ENCODE data around the gene ATRNL1.

Gene ATRNL1

DNA sequence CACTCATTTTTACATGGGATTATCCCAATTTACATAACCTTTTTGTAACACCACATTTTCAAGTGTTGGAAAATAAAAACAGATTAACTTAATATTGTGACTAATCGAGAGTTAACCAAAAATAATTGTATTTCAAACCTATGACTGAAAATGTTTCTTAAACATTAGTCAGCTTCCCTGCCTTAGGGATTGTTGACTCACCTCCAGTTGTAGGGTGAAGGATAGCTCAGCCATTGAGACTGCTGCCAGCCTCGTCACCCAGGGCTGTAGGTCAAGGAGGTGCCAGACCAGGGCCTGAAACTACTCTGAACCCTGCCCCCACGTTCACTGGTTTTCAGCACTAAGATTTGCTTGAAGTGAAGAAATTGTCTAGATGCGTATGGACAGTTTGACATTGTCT lies 828.6 kb downstream of the ATRNL1 start:
- H3K36me3 Mint-ChIP-seq = no peaks in the 10 kb centered on the region
- no peaks in the 10 kb centered on the region for H3K27me3 Mint-ChIP-seq
- H3K9me3 Mint-ChIP-seq = no peaks in the 10 kb centered on the region
- DNase-seq = no peak
- H3K4me3 Mint-ChIP-seq = no peak overlapping the region
- CTCF ChIA-PET = no interaction called here
- no peaks in the 10 kb centered on the region for H3K4me1 Mint-ChIP-seq
- H3K27ac Mint-ChIP-seq = no peak overlapping the region

DNA sequence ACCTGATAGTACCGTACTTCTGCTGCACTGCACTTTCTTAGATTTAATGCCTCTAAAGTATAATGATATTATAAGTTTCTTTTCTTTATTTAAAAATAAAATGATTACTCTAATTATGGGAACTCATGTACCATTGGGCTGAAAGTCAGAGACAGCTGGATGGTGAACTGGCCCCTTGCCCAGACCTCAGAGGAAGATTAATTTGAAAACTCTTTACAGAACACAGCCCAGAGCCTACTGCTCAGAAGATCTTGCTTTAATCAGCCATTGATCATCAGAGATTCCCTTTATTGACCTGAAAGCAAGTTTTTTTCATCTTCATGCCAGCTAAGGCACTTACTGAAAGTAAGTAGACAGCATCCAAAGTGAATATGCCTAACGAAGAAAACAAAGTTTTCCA lies 838.1 kb downstream of the ATRNL1 start:
- no peaks in the 10 kb centered on the region for H3K27me3 Mint-ChIP-seq
- no peaks in the 10 kb centered on the region for H3K36me3 Mint-ChIP-seq
- no peak overlapping the region for H3K27ac Mint-ChIP-seq
- no peak for DNase-seq
- no peak overlapping the region for H3K4me3 Mint-ChIP-seq
- H3K4me1 Mint-ChIP-seq = no peaks in the 10 kb centered on the region
- CTCF ChIA-PET = no interaction called here
- peaks cover 1% of the 10 kb centered on the region for H3K9me3 Mint-ChIP-seq

DNA sequence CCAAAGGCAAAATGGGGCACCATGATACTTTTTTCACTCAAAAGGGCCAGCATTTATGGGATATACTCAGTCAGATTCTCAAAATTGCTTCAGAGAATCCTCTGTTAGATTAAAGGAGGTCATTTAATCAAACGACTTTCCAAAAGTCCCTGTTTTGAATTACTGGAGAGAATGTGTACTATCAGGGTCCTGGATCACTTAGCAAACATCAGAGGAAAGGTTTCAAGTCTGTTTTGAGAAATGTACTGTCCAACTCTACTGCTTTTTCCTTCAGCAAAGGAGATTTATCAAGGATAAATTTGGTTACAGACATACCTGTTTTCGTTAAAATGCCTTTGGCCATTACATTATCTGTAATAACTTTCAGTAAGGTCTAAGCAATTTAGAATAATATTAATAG lies 838.9 kb downstream of the ATRNL1 start:
- no peaks in the 10 kb centered on the region for H3K36me3 Mint-ChIP-seq
- no peak overlapping the region for H3K27ac Mint-ChIP-seq
- no peaks in the 10 kb centered on the region for H3K27me3 Mint-ChIP-seq
- H3K4me1 Mint-ChIP-seq = no peaks in the 10 kb centered on the region
- no peak overlapping the region for H3K4me3 Mint-ChIP-seq
- H3K9me3 Mint-ChIP-seq = peaks cover 1% of the 10 kb centered on the region
- DNase-seq = no peak
- CTCF ChIA-PET = no interaction called here

DNA sequence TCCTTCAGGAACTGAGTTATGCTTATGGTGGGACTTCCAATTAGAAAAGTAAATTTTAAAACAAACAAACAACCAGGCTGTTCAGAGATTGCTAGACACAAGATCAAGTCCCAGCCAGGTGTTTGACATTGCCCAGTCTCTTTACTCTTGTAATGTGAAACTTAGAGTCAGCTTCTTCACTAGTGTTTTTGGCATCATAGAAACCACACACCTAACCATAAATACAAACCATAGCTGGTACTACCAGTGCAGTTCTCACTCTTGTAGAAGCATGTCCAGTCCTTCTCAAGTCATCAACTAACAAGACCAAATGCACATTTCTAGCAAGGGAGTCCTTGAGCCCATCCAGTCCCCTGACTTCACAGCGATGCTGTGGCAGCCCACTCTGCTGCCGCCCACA lies 839.9 kb downstream of the ATRNL1 start:
- H3K4me1 Mint-ChIP-seq = no peaks in the 10 kb centered on the region
- no peak overlapping the region for H3K27ac Mint-ChIP-seq
- H3K27me3 Mint-ChIP-seq = no peaks in the 10 kb centered on the region
- H3K36me3 Mint-ChIP-seq = no peaks in the 10 kb centered on the region
- no peak for DNase-seq
- no peak overlapping the region for H3K4me3 Mint-ChIP-seq
- CTCF ChIA-PET = no interaction called here
- peaks cover 1% of the 10 kb centered on the region for H3K9me3 Mint-ChIP-seq

DNA sequence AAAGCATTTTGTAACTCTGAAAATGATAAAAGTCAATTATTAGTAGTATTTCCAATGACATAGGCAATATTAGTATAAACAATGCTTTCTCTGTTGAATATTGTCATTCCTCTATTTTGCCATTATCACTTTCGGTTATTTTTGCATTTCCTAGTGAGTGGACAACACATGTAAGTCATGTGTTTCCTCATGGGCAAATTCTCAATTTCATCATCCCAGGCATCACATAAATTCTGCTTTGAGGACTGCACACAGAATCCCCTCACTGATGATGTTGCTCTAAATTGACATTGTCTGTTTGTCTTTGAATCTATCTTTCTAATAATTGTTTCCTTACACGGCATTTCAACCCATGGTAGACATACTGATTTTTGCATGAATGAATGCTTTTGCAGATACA lies 842.6 kb downstream of the ATRNL1 start:
- H3K27ac Mint-ChIP-seq = no peak overlapping the region
- H3K4me1 Mint-ChIP-seq = no peaks in the 10 kb centered on the region
- no peak for DNase-seq
- no peaks in the 10 kb centered on the region for H3K36me3 Mint-ChIP-seq
- H3K27me3 Mint-ChIP-seq = no peaks in the 10 kb centered on the region
- peaks cover 1% of the 10 kb centered on the region for H3K9me3 Mint-ChIP-seq
- H3K4me3 Mint-ChIP-seq = no peak overlapping the region
- CTCF ChIA-PET = no interaction called here

DNA sequence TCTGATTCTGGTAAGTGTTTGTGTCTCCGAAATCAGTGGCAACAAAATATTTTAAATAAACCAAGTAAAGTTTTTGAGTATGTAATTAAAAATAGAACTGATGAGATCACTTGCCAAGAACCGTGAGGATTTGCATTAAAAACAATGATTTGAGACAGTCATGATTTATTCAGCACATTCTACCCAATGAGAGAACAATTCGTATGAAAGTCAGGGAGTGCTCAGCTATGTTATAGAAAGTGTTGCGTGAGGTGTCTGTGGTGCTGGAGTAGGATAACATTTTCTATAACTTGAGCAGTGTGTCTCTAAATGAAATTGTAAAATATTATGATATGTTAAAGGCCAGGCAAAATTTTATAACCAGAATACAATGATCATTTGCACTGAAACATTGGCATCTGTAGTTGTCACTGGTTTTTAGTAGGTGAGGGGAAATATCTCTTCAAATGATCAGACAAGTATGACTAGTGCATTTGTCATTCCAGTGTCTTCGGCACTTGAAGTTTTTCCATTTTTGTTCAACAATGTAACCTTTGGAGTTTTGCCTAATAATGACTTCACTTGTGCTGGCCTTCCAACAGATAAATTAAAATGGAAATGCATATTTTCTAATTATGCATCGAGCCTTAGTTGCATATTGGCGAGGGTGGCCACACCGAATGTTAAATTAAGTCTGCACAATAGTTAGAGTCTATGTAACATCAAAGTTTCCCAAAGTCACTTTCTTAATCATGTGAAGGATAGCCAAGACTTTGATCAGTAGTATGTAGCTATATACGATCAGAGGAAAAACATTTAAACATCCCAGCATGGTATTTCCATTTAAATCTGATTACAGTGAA lies 844.0 kb downstream of the ATRNL1 start:
- DNase-seq = no peak
- Mint-ChIP-seq H3K36me3 (no peaks in the 10 kb centered on the region), H3K4me3 (no peak overlapping the region), H3K4me1 (no peaks in the 10 kb centered on the region), H3K27ac (no peak overlapping the region), H3K27me3 (no peaks in the 10 kb centered on the region), H3K9me3 (peaks cover 1% of the 10 kb centered on the region)
- CTCF ChIA-PET = no interaction called here

DNA sequence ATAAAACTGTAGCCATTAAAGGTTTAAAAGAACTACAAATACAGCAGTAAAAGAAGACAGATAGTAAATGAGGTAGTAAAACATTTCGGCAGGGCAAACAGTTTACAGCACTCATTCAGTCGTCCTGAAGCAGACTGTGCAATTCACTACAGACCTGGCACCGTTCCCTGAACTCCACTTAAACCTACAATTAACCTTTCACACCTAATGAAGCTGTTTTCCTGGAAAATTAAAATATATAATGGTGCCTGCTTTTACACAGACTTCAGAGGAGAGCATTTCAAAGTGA lies 844.5 kb downstream of the ATRNL1 start:
- Mint-ChIP-seq H3K27ac (no peak overlapping the region), H3K27me3 (no peaks in the 10 kb centered on the region), H3K9me3 (peaks cover 1% of the 10 kb centered on the region), H3K4me3 (no peak overlapping the region), H3K4me1 (no peaks in the 10 kb centered on the region), H3K36me3 (no peaks in the 10 kb centered on the region)
- no peak for DNase-seq
- CTCF ChIA-PET = no interaction called here

- no peaks in the 10 kb centered on the region for H3K27me3 Mint-ChIP-seq
- H3K27ac Mint-ChIP-seq = no peak overlapping the region
- H3K4me1 Mint-ChIP-seq = no peaks in the 10 kb centered on the region
- DNase-seq = no peak
- CTCF ChIA-PET = no interaction called here
- no peak overlapping the region for H3K4me3 Mint-ChIP-seq
- no peaks in the 10 kb centered on the region for H3K36me3 Mint-ChIP-seq
- H3K9me3 Mint-ChIP-seq = peaks cover 3% of the 10 kb centered on the region
Observed at GRCh38 chr10:115939101-115939854, 846.1 kb downstream of the ATRNL1 start.

DNA sequence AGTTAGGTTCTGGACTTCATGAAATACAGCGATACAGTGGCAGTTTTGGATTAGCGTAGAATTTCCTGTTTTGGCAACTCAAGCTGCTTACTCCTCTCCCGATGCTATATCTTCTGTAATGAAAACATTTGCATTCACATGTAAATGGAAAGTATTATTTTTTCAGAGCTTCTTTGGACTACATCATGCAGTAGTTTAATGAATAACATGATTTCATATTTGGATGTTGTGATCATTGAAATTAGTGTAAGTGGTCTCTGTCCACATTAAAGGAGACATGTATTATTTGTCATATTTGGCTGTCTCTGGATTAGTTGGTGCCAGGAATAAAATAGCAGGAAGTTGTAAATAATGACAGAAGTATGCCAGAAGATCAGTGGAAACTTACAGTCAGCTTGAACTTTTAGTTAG lies 848.2 kb downstream of the ATRNL1 start:
- CTCF ChIA-PET = no interaction called here
- no peaks in the 10 kb centered on the region for H3K4me1 Mint-ChIP-seq
- no peaks in the 10 kb centered on the region for H3K36me3 Mint-ChIP-seq
- H3K4me3 Mint-ChIP-seq = no peak overlapping the region
- no peaks in the 10 kb centered on the region for H3K27me3 Mint-ChIP-seq
- peaks cover 2% of the 10 kb centered on the region for H3K9me3 Mint-ChIP-seq
- DNase-seq = no peak
- no peak overlapping the region for H3K27ac Mint-ChIP-seq

- no peak overlapping the region for H3K27ac Mint-ChIP-seq
- H3K27me3 Mint-ChIP-seq = no peaks in the 10 kb centered on the region
- CTCF ChIA-PET = no interaction called here
- no peaks in the 10 kb centered on the region for H3K4me1 Mint-ChIP-seq
- DNase-seq = no peak
- no peak overlapping the region for H3K4me3 Mint-ChIP-seq
- H3K36me3 Mint-ChIP-seq = no peaks in the 10 kb centered on the region
- peaks cover 2% of the 10 kb centered on the region for H3K9me3 Mint-ChIP-seq
Observed at GRCh38 chr10:115942101-115942500, 848.9 kb downstream of the ATRNL1 start.

- H3K36me3 Mint-ChIP-seq = no peaks in the 10 kb centered on the region
- H3K4me1 Mint-ChIP-seq = no peaks in the 10 kb centered on the region
- no peak overlapping the region for H3K27ac Mint-ChIP-seq
- H3K4me3 Mint-ChIP-seq = no peak overlapping the region
- no peak for DNase-seq
- CTCF ChIA-PET = no interaction called here
- H3K27me3 Mint-ChIP-seq = no peaks in the 10 kb centered on the region
- H3K9me3 Mint-ChIP-seq = peaks cover 2% of the 10 kb centered on the region
Observed at GRCh38 chr10:115944538-115944937, 851.4 kb downstream of the ATRNL1 start.

- H3K4me1 Mint-ChIP-seq = no peaks in the 10 kb centered on the region
- CTCF ChIA-PET = no interaction called here
- H3K4me3 Mint-ChIP-seq = no peak overlapping the region
- DNase-seq = no peak
- no peak overlapping the region for H3K27ac Mint-ChIP-seq
- H3K27me3 Mint-ChIP-seq = no peaks in the 10 kb centered on the region
- H3K36me3 Mint-ChIP-seq = no peaks in the 10 kb centered on the region
- H3K9me3 Mint-ChIP-seq = peaks cover 2% of the 10 kb centered on the region
Observed at GRCh38 chr10:115945701-115946445, 852.7 kb downstream of the ATRNL1 start.

DNA sequence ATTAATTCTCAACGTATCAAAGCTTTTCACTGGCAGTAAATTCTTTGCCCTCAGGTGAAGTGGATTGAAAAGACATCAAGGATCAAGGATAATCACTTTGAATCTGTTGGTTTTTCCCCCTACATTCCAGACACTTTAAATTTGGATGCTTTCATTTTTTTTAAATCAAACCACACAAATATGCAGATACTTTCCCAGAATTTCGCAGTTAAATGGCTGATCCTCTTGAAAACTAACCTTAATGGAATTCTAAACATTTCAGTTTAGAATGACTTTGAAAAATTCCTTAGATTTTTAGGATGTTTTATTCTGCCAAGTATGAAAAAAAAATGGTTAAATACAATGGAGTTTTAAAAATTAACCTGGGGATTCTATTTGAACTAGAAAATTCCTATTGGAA lies 853.9 kb downstream of the ATRNL1 start:
- Mint-ChIP-seq H3K27ac (no peak overlapping the region), H3K9me3 (peaks cover 2% of the 10 kb centered on the region), H3K27me3 (no peaks in the 10 kb centered on the region), H3K4me1 (no peaks in the 10 kb centered on the region), H3K4me3 (no peak overlapping the region), H3K36me3 (no peaks in the 10 kb centered on the region)
- CTCF ChIA-PET = no interaction called here
- DNase-seq = no peak

DNA sequence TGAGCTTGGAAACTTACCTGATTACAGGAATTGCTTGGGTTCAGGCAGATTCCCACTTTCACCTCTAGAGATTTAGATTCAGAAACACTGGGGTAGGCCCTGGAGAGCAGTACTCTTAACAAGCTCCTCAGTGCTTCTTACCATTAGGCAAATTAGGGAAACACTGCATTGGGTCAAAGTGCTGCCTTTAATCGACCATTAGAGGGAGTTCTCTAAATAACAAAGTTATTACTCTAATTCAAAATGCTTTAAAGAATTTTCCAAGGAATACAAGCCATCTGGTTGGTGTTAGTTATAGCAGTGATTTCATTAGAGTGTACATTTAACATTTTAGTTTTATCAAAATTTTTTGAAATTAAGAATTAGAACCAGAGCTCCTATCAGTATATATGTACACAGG lies 855.3 kb downstream of the ATRNL1 start:
- H3K4me1 Mint-ChIP-seq = no peaks in the 10 kb centered on the region
- no peaks in the 10 kb centered on the region for H3K9me3 Mint-ChIP-seq
- no peak for DNase-seq
- H3K4me3 Mint-ChIP-seq = no peak overlapping the region
- CTCF ChIA-PET = no interaction called here
- no peaks in the 10 kb centered on the region for H3K27me3 Mint-ChIP-seq
- H3K27ac Mint-ChIP-seq = no peak overlapping the region
- no peaks in the 10 kb centered on the region for H3K36me3 Mint-ChIP-seq

DNA sequence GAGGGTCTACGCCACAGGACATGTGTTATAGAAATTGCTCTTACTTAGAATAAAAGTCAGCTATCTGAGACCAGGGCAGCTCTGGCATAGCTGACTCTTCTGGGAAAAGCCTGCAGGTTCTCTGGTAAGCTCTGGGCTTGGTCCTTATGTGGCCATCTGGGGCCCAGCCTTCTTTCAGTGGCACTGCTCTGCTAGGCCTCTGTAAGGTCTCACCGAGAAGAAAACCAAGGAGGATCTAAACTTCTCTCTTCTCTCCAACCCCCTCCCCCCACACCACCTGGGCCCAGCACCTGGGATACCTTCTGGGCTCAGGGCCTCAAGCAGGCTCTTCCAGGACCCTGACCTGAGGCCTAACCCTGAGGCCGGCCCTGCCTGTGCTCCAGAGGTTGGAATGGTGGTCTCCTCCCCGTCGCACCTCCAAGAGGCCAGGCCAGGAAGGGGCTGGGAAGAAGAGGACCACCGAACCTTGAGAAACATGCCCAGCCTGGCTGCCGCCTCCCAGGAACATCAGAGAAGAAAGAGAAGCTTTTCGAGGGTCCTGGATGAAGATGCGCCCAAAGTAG lies 856.2 kb downstream of the ATRNL1 start:
- DNase-seq = no peak
- CTCF ChIA-PET = no interaction called here
- H3K27me3 Mint-ChIP-seq = no peaks in the 10 kb centered on the region

More for the DNA sequence above, 856.2 kb downstream of the ATRNL1 start:
- H3K27ac Mint-ChIP-seq = no peak overlapping the region
- no peaks in the 10 kb centered on the region for H3K4me1 Mint-ChIP-seq
- H3K4me3 Mint-ChIP-seq = no peak overlapping the region
- no peaks in the 10 kb centered on the region for H3K9me3 Mint-ChIP-seq
- no peaks in the 10 kb centered on the region for H3K36me3 Mint-ChIP-seq
